Fibroblast of pulmonary artery (primary cell): ENCODE results near the gene EEFSEC.

Experiments
- DNase-seq: peaks from one replicate; pipeline ENCODE4 v3.0.0-alpha.2; 2010; ENCODE audit warnings: low read depth
- H3K4me3 ChIP-seq: replicated peaks from 2 replicates; pipeline ENCODE4 v1.5.1; 2011; ENCODE audit warnings: low read depth, mild to moderate bottlenecking, control low read depth, low read length, moderate library complexity
- TF ChIP-seq, protein P1 (sequence below): IDR thresholded peaks from 2 replicates; pipeline ENCODE4 v1.5.1; 2011; ENCODE audit warnings: mild to moderate bottlenecking, control low read depth, low read length, inconsistent platforms; ENCODE audit errors: missing control alignments

EEFSEC gene

DNA sequence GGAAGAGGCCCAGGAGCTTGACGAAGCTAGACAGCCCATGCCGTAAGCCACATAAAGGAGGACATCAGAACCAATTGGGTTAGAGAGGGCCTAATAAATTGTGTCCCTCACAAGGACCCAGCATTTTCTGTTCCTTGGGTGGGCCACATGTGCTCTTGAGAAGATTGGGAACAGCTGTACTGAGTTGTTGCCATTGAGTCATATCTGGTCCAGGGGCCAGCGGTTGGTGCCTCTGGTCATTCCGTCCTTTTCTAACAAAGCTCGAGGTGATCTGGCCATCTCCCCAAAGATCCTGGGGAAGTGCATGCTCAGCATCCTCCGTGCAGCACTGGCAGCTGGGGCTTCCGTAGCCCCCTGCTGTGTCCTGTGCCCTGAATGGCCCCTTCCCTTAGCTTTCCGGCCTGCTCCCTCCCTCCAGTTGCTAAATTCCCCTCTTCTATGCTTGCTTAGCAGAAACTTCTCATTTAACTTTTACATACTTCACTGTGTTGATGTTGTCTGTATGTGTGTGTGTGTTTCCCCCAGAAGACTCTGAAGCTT, 73.0 kb downstream of the EEFSEC start:
- no peak for DNase-seq
- TF ChIP-seq, protein P1, sequence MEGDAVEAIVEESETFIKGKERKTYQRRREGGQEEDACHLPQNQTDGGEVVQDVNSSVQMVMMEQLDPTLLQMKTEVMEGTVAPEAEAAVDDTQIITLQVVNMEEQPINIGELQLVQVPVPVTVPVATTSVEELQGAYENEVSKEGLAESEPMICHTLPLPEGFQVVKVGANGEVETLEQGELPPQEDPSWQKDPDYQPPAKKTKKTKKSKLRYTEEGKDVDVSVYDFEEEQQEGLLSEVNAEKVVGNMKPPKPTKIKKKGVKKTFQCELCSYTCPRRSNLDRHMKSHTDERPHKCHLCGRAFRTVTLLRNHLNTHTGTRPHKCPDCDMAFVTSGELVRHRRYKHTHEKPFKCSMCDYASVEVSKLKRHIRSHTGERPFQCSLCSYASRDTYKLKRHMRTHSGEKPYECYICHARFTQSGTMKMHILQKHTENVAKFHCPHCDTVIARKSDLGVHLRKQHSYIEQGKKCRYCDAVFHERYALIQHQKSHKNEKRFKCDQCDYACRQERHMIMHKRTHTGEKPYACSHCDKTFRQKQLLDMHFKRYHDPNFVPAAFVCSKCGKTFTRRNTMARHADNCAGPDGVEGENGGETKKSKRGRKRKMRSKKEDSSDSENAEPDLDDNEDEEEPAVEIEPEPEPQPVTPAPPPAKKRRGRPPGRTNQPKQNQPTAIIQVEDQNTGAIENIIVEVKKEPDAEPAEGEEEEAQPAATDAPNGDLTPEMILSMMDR, result no peak
- no peak overlapping the region for H3K4me3 ChIP-seq

DNA sequence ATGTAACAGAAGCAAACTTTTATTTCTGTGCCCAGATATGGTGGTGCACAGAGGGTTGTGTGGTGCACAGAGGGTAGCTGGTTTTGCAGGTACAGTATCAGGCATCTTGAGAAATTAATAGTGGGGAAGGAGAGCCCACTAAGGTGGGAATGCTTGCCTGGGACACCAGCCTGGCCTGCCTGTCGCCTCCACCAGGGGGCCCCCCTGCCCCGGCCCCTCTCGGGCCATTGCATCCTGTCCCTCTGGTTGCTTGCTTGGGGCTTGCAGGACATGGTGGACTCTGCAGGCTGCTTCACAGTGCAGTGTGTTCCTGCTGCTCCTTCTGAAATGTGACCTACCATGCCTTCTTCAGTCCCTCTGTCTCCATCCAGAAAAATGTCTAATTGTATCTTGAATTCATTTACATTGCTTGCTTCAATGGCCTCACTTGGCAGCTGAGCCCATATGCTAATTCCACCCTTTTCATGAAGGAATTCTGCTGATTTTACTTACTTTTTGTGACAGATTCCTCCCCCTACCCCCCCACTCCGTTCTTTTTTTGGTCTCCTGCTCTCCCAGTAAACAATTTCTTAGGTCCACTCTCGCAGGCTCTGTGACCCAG, 73.6 kb downstream of the EEFSEC start:
- TF ChIP-seq, protein P1, result peak; percentile 89
- peak; percentile 42 for DNase-seq
- no peak overlapping the region for H3K4me3 ChIP-seq

DNA sequence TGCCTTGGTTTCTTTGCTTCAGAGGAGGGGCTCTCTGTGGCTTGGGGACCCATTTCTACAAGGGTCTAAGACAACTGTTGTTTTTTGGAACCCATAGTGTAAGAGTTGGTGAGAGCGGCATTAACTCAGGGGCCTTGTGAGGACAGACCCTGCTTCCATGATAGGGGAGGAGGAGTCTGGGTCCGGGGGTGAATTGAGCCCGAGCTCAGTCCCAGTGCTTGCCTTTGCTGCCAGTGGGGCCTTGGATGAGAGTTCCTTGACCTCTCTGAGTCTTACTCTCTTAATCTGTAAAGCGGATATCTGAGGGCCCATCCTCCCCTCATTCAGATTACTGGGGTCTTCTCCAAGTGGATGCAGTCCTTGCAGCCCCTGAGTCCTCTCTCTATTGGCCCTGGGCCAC, 74.2 kb downstream of the EEFSEC start:
- TF ChIP-seq, protein P1, result no peak
- DNase-seq, result no peak
- H3K4me3 ChIP-seq, result no peak overlapping the region

DNA sequence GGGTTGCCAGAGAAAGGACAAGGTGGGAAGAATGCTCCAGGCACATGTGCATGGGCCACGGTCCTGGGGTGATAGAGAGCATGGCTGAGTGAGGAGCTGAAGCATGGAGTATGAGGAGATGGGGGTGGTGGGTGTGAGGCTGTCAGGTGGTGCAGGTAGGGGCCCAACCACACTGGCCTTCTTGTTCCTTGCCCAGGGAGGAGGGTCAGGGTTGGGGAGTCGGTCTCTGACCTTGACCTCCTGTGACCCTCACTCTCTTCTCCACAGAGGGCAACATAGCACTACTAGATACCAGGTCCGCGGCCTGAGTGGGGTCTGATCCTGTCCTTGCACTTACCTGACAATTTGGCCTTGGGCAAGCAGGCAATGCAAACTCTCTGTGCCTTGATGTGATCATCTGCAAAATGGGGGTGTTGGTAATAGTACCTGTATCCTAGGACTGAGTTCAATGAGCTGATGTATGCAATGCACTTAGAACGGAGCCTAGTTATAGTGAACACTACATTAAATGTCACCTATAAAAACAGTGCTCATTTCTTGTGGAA, 75.2 kb downstream of the EEFSEC start:
- H3K4me3 ChIP-seq, result no peak overlapping the region
- TF ChIP-seq, protein P1, result no peak
- DNase-seq, result no peak

DNA sequence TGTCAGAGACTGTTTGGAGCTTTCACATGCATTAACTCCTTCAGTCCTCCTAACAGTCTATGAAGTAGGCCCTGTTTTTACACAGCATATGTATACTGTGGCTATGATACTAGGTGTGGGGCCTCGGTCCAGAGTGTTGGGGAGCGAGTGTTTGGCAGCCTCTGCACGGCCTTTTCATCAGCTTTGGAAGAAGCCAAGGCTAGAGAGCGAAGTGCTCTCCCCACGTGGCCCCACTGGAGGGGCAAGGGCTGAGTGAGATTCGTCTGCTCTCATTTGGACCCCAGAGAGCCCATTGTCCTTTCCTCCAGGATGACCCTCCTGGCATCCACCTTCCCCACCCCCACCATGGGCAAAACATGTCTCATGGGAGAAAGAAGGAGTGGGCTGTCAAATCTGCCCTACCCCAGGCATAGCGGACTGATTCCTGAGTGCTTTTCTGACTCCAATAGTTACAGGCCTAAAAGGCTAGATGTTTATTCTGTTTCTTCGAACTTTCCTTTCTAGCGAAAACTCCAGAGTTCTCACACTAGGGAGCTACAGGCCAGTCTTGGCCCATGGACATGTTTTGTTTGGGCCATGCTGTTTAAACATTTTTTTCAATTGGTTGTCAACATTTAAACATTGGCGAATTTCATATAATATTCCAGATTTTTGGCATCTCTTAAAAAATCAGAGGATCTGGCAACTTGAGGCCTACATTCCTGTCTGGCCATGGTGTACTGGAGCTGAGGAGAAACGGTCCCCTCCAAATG, 76.0 kb downstream of the EEFSEC start:
- TF ChIP-seq, protein P1, result no peak
- no peak for DNase-seq

DNA sequence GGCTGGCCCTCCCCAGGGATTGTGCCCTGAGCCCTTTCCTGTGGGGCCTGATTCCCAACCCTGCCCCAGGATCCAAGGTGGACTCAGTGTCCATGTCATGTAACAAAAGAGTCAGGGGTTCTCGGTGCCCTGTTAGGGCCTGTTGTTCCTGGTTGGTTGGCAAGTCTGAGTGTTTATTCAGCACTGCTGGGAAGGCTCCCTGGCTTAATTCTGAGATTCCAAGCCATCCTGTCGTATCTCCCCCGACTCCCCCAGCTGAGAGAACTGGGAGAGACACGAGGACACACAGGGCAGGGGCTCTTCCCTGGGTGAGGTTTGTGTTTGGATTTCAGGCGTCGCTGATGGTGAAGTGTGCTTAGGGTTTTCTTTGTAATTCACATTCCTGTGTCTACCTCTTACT, 78.3 kb downstream of the EEFSEC start:
- TF ChIP-seq, protein P1, result no peak
- DNase-seq, result no peak
- H3K4me3 ChIP-seq, result no peak overlapping the region

More for the DNA sequence above, 76.0 kb downstream of the EEFSEC start:
- no peak overlapping the region for H3K4me3 ChIP-seq
